GM19324 (cell line): ENCODE measurements around the gene C1orf87.

Source experiments
- ATAC-seq: cut with Tn5 transposase; IDR thresholded peaks from one replicate; pipeline ENCODE4 v1.9.1; 2021; ENCODE audit warnings: mild to moderate bottlenecking, moderate library complexity; ENCODE audit not compliant: unreplicated experiment, low FRiP score

C1orf87 gene

GRCh38 chr1:60073605-60074278 lies at the start of gene C1orf87:
Gene C1orf87, minus strand, starts transcription at chr1:60073770. Its CDS starts 1,127 bp downstream, at chr1:60072643.
- ATAC-seq, result no peak

- no peak for ATAC-seq
These were observed 44.5 kb upstream of the C1orf87 start for GRCh38 chr1:60118085-60118484.

GRCh38 chr1:60114745-60115318 lies 41.3 kb upstream of the C1orf87 start:
- ATAC-seq, result no peak

GRCh38 chr1:60113596-60113995 lies 40.0 kb upstream of the C1orf87 start:
- no peak for ATAC-seq

- ATAC-seq, result no peak
These were observed 39.5 kb upstream of the C1orf87 start for GRCh38 chr1:60113028-60113427.

GRCh38 chr1:60111716-60112115 lies 38.1 kb upstream of the C1orf87 start:
- no peak for ATAC-seq

GRCh38 chr1:60111118-60111517 lies 37.5 kb upstream of the C1orf87 start:
- ATAC-seq, result no peak

- no peak for ATAC-seq
These were observed 34.6 kb upstream of the C1orf87 start for GRCh38 chr1:60108196-60108595.

GRCh38 chr1:60103186-60103585 lies 29.6 kb upstream of the C1orf87 start:
- no peak for ATAC-seq

GRCh38 chr1:60102267-60103061 lies 28.9 kb upstream of the C1orf87 start:
- no peak for ATAC-seq

- ATAC-seq, result no peak
These were observed 27.9 kb upstream of the C1orf87 start for GRCh38 chr1:60101516-60101915.

- ATAC-seq, result no peak
These were observed 17.7 kb upstream of the C1orf87 start for GRCh38 chr1:60091195-60091715.

- no peak for ATAC-seq
These were observed 17.1 kb upstream of the C1orf87 start for GRCh38 chr1:60090655-60091054.

GRCh38 chr1:60088620-60089155 lies 15.1 kb upstream of the C1orf87 start:
- no peak for ATAC-seq

- ATAC-seq, result no peak
These were observed 14.1 kb upstream of the C1orf87 start for GRCh38 chr1:60087681-60088080.

- no peak for ATAC-seq
These were observed 4.6 kb upstream of the C1orf87 start for GRCh38 chr1:60078182-60078581.

- ATAC-seq, result no peak
These were observed 2.3 kb downstream of the C1orf87 start for GRCh38 chr1:60071296-60071695.

- no peak for ATAC-seq
These were observed 3.9 kb downstream of the C1orf87 start for GRCh38 chr1:60069691-60070090.

- no peak for ATAC-seq
These were observed 5.1 kb downstream of the C1orf87 start for GRCh38 chr1:60068393-60069045.

GRCh38 chr1:60066001-60066400 lies 7.6 kb downstream of the C1orf87 start:
- no peak for ATAC-seq

GRCh38 chr1:60065199-60065598 lies 8.4 kb downstream of the C1orf87 start:
- no peak for ATAC-seq
